Gastroesophageal sphincter (tissue), 4 donors: ENCODE data around the gene VPS4B. TPM values are rescaled to one million over a fixed set of nuclear protein-coding genes. Genes with fewer than 3 reads are reported as not detected.
A peak's percentile ranks its signal among the peaks of the same experiment; 100 is the strongest.

Experiments used
- ATAC-seq: fragments of 150-250 bp; one replicate; pipeline ENCODE4 v1.9.1; 2016; ENCODE audit warnings: mild to moderate bottlenecking, moderate library complexity
- H3K27ac ChIP-seq, 4 donors: fragments of 200-600 bp; sonication (generic) in 3 of 4; 1 replicate in 3 of 4; 2 replicates in 1 of 4; pipeline ENCODE4 v1.5.1; 2016 to 2019
- H3K27me3 ChIP-seq: fragments of 200-600 bp; sonication (generic); one replicate; pipeline ENCODE4 v1.5.1; 2019
- H3K36me3 ChIP-seq, 2 donors: fragments of 200-600 bp; sonication (generic); one replicate each; pipeline ENCODE4 v1.5.1; 2019; ENCODE audit warnings: control low read depth in 1 of 2
- H3K4me1 ChIP-seq, 3 donors: fragments of 200-600 bp; sonication (generic); 1 replicate in 2 of 3; 2 replicates in 1 of 3; pipeline ENCODE4 v1.5.1; 2016 to 2019; ENCODE audit warnings: control low read depth in 2 of 3
- H3K4me3 ChIP-seq, 2 donors: fragments of 200-600 bp; sonication (generic); one replicate each; pipeline ENCODE4 v1.5.1; 2019; ENCODE audit warnings: mild to moderate bottlenecking in 1 of 2, moderate library complexity in 1 of 2
- H3K9me3 ChIP-seq, 3 donors: fragments of 200-600 bp; sonication (generic); one replicate each; pipeline ENCODE4 v1.5.1; 2017 to 2019; ENCODE audit warnings: control low read depth in 2 of 3
- EP300 ChIP-seq: sonication (generic); formaldehyde crosslinking; IDR thresholded peaks from one replicate; pipeline ENCODE4 v1.6.1; 2017; ENCODE audit warnings: antibody characterized with exemption, mild to moderate bottlenecking
- POLR2A ChIP-seq, 2 donors: fragments of 450-650 bp; IDR thresholded peaks; one replicate each; pipeline ENCODE4 v1.6.1; 2017; ENCODE audit warnings: antibody characterized with exemption in 2 of 2, mild to moderate bottlenecking in 2 of 2, moderate library complexity in 1 of 2
- POLR2AphosphoS5 ChIP-seq: sonication (generic); formaldehyde crosslinking; IDR thresholded peaks from one replicate; pipeline ENCODE4 v1.6.1; 2017; ENCODE audit warnings: antibody characterized with exemption
- WGBS, 2 donors: methylation state at CpG; one replicate each; pipeline ENCODE4 v1.1.5; 2018; ENCODE audit warnings: low coverage in 1 of 2; 5-methylcytosine and 5-hydroxymethylcytosine counted together
- total RNA-seq, 4 donors: library from RNA; depleted of rRNA; stranded (reverse); fragments of >200 nt; gene quantifications; one replicate each; pipeline ENCODE4 v1.1.0, GENCODE V29; 2016
- TF ChIP-seq, protein P1 (sequence below), 4 experiments: fragments of 200-600 bp in 2 of 4; fragments of 450-650 bp in 2 of 4; sonication (generic) in 1 of 4; IDR thresholded peaks; one replicate each; pipeline ENCODE4 v1.5.1; 2017 to 2019; ENCODE audit warnings: antibody characterized with exemption in 4 of 4, mild to moderate bottlenecking in 2 of 4, moderate library complexity in 2 of 4

VPS4B gene
- total RNA-seq, 4 donors from 2014 or later, result 32.3 to 48.0 (median 33.0) TPM

DNA sequence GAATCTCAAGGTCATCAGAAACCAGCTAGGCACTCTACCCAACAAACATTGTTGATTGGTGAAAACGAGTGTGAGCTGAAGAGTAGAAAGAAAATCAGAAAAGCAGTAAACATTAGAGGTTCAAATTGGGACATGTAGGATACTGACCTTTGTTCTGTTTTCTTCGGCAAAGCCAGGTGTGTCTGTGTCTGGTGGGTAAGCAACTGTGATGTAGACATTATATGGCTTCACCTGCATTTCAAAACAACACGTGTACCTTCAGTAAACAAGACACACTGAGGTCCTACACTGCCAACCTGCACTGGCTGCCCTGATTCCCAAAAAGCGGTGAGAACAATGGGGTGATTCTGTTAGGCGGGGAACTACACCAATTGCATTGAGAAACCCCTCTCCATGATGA lies 78.0 kb downstream of the VPS4B start:
- H3K36me3 ChIP-seq, result peaks cover 0 to 96% of the 10 kb centered on the region in 2 donors
- H3K4me1 ChIP-seq, result peaks cover 0 to 37% (median 3%) of the 10 kb centered on the region in 3 donors
- H3K27me3 ChIP-seq, result no peaks in the 10 kb centered on the region
- no peak for TF ChIP-seq POLR2A (IDR thresholded peaks at IDR 0.05)
- no peak for TF ChIP-seq EP300
- no peak for TF ChIP-seq POLR2AphosphoS5
- TF ChIP-seq, protein P1, sequence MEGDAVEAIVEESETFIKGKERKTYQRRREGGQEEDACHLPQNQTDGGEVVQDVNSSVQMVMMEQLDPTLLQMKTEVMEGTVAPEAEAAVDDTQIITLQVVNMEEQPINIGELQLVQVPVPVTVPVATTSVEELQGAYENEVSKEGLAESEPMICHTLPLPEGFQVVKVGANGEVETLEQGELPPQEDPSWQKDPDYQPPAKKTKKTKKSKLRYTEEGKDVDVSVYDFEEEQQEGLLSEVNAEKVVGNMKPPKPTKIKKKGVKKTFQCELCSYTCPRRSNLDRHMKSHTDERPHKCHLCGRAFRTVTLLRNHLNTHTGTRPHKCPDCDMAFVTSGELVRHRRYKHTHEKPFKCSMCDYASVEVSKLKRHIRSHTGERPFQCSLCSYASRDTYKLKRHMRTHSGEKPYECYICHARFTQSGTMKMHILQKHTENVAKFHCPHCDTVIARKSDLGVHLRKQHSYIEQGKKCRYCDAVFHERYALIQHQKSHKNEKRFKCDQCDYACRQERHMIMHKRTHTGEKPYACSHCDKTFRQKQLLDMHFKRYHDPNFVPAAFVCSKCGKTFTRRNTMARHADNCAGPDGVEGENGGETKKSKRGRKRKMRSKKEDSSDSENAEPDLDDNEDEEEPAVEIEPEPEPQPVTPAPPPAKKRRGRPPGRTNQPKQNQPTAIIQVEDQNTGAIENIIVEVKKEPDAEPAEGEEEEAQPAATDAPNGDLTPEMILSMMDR (IDR thresholded peaks at IDR 0.05), result no peak
- no peak overlapping the region for H3K4me3 ChIP-seq
- no peaks in the 10 kb centered on the region for H3K9me3 ChIP-seq
- no peak for ATAC-seq
- H3K27ac ChIP-seq, result no peak overlapping the region
- WGBS, 2 donors, result 83 to 84% methylated on average over 1 to 5 of the region's 5 CpGs

DNA sequence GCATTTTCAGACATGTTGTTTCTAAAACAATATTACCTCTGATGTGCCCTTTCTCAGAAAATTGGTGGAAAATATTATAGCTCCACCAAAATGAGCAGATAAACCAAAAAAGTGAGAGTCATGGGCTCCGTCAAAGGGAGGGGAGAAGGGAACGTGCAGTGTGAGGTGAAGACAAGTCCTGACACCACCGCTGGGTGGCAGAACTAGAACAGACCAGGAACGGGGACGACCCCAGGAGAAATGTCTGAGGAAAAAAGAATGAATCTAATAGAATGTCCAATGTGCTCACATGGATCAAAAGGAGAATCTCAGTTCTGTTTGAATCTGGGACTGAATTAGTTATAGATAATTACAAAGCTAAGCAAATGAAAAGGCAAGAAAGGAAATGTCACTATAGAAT lies 80.1 kb downstream of the VPS4B start:
- Histone ChIP-seq H3K27ac (no peak overlapping the region), H3K4me3 (no peak overlapping the region), H3K4me1 (peaks cover 0 to 37% (median 3%) of the 10 kb centered on the region in 3 donors), H3K9me3 (no peaks in the 10 kb centered on the region), H3K36me3 (peaks cover 0 to 97% of the 10 kb centered on the region in 2 donors), H3K27me3 (no peaks in the 10 kb centered on the region)
- ATAC-seq, result no peak
- WGBS, 2 donors, result 31 to 42% methylated on average over 4 to 5 of the region's 5 CpGs
- TF ChIP-seq EP300 (no peak), POLR2AphosphoS5 (no peak), POLR2A (IDR thresholded peaks at IDR 0.05) (no peak)
- TF ChIP-seq, protein P1 (IDR thresholded peaks at IDR 0.05), result peak; percentile 8 to 39 (median 20)

DNA sequence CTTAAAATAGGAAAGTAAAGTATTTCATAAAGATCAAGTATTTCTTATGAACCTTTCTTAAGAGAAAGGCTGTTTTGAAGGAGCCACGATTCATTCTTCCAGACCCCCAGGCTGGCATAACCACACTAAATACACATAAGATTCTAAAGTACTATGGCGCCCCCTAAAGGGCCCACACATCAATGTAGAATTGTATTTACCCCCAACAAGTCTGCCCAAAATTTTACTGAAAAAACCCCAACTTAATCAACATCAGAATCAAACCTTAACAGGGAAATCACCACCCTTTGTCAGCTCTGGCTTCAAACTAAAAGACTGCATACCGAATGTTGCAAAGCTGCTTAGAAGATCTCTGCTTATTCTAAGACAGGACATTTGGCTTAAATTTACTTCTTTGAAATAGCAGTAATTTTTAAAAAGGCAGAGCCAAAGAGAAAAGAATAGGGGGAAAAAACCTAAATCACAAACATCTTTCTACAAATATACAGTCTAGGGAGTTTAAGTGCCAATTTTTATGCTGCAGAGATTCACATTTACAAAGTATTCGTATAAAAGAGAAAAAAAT lies 82.3 kb downstream of the VPS4B start:
- no peak for TF ChIP-seq POLR2A (IDR thresholded peaks at IDR 0.05)
- TF ChIP-seq EP300, result no peak
- TF ChIP-seq, protein P1 (IDR thresholded peaks at IDR 0.05), result peak in 1 of 4 experiments; percentile 58
- TF ChIP-seq POLR2AphosphoS5, result no peak
- no peak overlapping the region for H3K4me3 ChIP-seq
- H3K36me3 ChIP-seq, result peaks cover 0 to 95% of the 10 kb centered on the region in 2 donors
- H3K4me1 ChIP-seq, result peaks cover 0 to 17% (median 0%) of the 10 kb centered on the region in 3 donors
- no peaks in the 10 kb centered on the region for H3K9me3 ChIP-seq
- ATAC-seq, result no peak
- 17 to 34% methylated on average over 4 of the region's 4 CpGs for WGBS, 2 donors
- H3K27ac ChIP-seq, result no peak overlapping the region
- H3K27me3 ChIP-seq, result no peaks in the 10 kb centered on the region

Other genes starting within 250 kb of the VPS4B start
- gene BCL2, start 102.7 kb downstream of the VPS4B start, total RNA-seq, result 10 to 100 TPM; 31.2 to 41.7 (median 32.7) TPM
- 10 to 100 TPM; 36.9 to 67.3 (median 51.2) TPM for gene KDSR, start 55.3 kb downstream of the VPS4B start, total RNA-seq
- 10 to 100 TPM in 1 of 4 donors, 1 to 10 TPM in 1, under 1 TPM in 1, not detected in 1; 0.13 to 11.5 (median 1.1) TPM for gene SERPINB5, start 54.5 kb upstream of the VPS4B start, total RNA-seq
- not detected for gene SERPINB12, start 119.9 kb upstream of the VPS4B start, total RNA-seq
- gene SERPINB13, start 164.9 kb upstream of the VPS4B start, total RNA-seq, result 1 to 10 TPM in 2 of 4 donors, under 1 TPM in 2; 0.13 to 7.0 (median 0.97) TPM
- 10 to 100 TPM in 1 of 4 donors, 1 to 10 TPM in 1, not detected in 2; 1.9 to 23.5 TPM for gene SERPINB4, start 221.8 kb upstream of the VPS4B start, total RNA-seq
- 10 to 100 TPM in 1 of 4 donors, 1 to 10 TPM in 1, under 1 TPM in 2; 0.35 to 70.3 (median 2.1) TPM for gene SERPINB3, start 239.4 kb upstream of the VPS4B start, total RNA-seq